ENCODE results near the gene ZNF804A. TPM values are rescaled to one million over a fixed set of nuclear protein-coding genes. Genes with fewer than 3 reads are reported as not detected.

The ZNF804A gene
- total and polyA plus RNA-seq, 2 donors: 0.05 to 0.09 TPM

DNA sequence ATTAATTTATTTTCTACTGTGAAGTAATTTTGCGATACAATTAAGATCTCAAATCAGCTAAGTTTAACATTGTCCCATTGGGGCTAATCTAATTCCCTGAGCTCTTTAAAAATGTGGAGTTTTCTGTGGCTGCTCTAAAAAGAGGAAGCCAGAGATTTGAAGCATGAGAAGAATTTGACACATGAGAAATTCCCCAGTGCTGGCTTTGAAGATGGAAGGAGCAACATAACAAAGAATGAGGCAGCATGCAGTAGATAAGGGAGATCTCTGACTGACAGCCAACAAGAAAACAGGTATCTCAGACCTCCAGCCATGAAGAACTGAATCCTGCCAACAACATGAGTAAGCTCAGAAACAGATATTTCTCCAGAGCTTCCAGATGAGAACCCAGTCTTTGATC lies 308.4 kb downstream of the ZNF804A start:
- Histone ChIP-seq H3K9me3 (ENCODE audit: control insufficient read depth in 2 of 2, insufficient read depth in 1 of 2, low read length in 1 of 2) (no peaks in the 10 kb centered on the region), H3K27me3 (ENCODE audit: control insufficient read depth in 2 of 2, insufficient read depth in 1 of 2, low read length in 1 of 2) (no peaks in the 10 kb centered on the region), H3K36me3 (ENCODE audit: control insufficient read depth in 2 of 2, insufficient read depth in 2 of 2, low read length in 1 of 2) (no peaks in the 10 kb centered on the region), H3K4me1 (ENCODE audit: control insufficient read depth in 2 of 2, insufficient read depth in 2 of 2, low read length in 2 of 2) (no peaks in the 10 kb centered on the region), H3K27ac (ENCODE audit: low read depth in 1 of 2, low read length in 1 of 2) (no peak overlapping the region), H3K4me3 (ENCODE audit: low read length in 2 of 2) (no peak overlapping the region)
- WGBS: 98% methylated on average over 1 of the region's 1 CpG
- DNase-seq (ENCODE audit: low read depth in 6 of 9, low spot score in 9 of 9): no peak

DNA sequence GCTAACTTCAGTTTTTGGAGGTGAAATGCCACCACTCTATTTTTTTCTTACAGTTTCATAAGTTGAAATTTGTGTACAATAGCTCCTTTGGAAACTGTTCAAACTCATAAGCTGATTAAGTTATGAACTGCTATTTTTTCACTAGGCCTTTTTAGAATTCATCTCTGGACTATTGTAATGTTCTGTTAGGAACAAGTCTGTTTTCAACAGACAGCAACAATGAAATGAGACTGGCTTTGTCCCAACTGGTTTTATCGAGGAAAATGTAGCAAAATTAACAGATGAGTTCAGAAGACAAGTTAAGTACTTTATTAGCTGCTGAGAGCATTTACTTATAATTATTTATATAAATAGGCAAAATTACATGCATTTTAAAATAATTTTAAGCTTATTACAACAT lies 310.6 kb downstream of the ZNF804A start:
- 88% methylated on average over 1 of the region's 1 CpG for WGBS
- H3K27me3 ChIP-seq (ENCODE audit: control insufficient read depth in 2 of 2, insufficient read depth in 1 of 2, low read length in 1 of 2): no peaks in the 10 kb centered on the region
- no peaks in the 10 kb centered on the region for H3K4me1 ChIP-seq (ENCODE audit: control insufficient read depth in 2 of 2, insufficient read depth in 2 of 2, low read length in 2 of 2)
- no peak overlapping the region for H3K4me3 ChIP-seq (ENCODE audit: low read length in 2 of 2)
- no peak for DNase-seq (ENCODE audit: low read depth in 6 of 9, low spot score in 9 of 9)
- H3K9me3 ChIP-seq (ENCODE audit: control insufficient read depth in 2 of 2, insufficient read depth in 1 of 2, low read length in 1 of 2): peaks cover 0 to 2% of the 10 kb centered on the region in 2 donors
- no peak overlapping the region for H3K27ac ChIP-seq (ENCODE audit: low read depth in 1 of 2, low read length in 1 of 2)
- H3K36me3 ChIP-seq (ENCODE audit: control insufficient read depth in 2 of 2, insufficient read depth in 2 of 2, low read length in 1 of 2): no peaks in the 10 kb centered on the region

DNA sequence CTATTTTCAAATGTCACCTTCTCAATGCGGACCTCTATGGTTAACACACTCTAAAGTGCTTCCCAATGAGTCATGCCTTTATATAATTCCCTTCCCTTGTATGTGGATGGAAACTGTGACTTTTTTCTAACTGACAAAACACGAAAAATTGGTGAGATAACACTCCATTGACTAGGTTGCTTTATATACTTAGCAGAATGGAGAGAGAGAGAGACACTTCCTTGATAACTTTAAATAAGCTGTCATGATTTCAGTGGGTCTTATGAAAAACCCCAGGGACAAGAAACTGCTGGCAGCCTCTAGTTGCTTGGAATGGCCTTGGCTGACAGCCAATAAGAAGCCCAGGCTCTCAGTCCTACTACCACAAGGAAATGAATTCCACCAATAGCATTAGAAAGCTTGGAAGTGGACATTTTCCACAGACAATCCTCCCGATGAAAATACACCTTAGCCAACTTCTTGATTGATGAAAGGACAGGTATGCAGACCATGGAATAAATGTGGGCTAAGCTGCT lies 322.2 kb downstream of the ZNF804A start:
- Histone ChIP-seq H3K4me1 (ENCODE audit: control insufficient read depth in 2 of 2, insufficient read depth in 2 of 2, low read length in 2 of 2) (no peaks in the 10 kb centered on the region), H3K27me3 (ENCODE audit: control insufficient read depth in 2 of 2, insufficient read depth in 1 of 2, low read length in 1 of 2) (no peaks in the 10 kb centered on the region), H3K4me3 (ENCODE audit: low read length in 2 of 2) (no peak overlapping the region), H3K9me3 (ENCODE audit: control insufficient read depth in 2 of 2, insufficient read depth in 1 of 2, low read length in 1 of 2) (peaks cover 0 to 2% of the 10 kb centered on the region in 2 donors), H3K36me3 (ENCODE audit: control insufficient read depth in 2 of 2, insufficient read depth in 2 of 2, low read length in 1 of 2) (no peaks in the 10 kb centered on the region), H3K27ac (ENCODE audit: low read depth in 1 of 2, low read length in 1 of 2) (no peak overlapping the region)
- DNase-seq (ENCODE audit: low read depth in 6 of 9, low spot score in 9 of 9): no peak
- 75% methylated on average over 3 of the region's 3 CpGs for WGBS

DNA sequence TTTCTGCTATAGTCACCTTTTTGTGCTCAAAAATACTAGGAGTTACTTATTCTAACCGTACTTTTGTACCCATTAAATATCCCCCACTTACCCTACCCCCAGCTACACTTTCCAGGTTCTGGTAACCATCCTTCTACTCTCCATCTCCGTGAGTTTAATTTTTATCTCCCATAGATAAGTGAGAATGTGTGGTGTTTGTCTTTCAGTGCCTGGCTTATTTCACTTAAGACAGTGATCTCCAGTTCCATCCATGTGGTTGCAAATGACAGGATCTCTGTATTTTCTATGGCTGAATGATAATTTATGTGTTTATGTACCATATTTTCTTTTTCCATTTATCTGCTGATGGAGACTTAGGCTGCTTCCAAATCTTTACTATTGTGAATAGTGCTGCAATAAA lies 323.3 kb downstream of the ZNF804A start:
- Histone ChIP-seq H3K4me1 (ENCODE audit: control insufficient read depth in 2 of 2, insufficient read depth in 2 of 2, low read length in 2 of 2) (no peaks in the 10 kb centered on the region), H3K4me3 (ENCODE audit: low read length in 2 of 2) (no peak overlapping the region), H3K27ac (ENCODE audit: low read depth in 1 of 2, low read length in 1 of 2) (no peak overlapping the region), H3K36me3 (ENCODE audit: control insufficient read depth in 2 of 2, insufficient read depth in 2 of 2, low read length in 1 of 2) (no peaks in the 10 kb centered on the region), H3K27me3 (ENCODE audit: control insufficient read depth in 2 of 2, insufficient read depth in 1 of 2, low read length in 1 of 2) (no peaks in the 10 kb centered on the region), H3K9me3 (ENCODE audit: control insufficient read depth in 2 of 2, insufficient read depth in 1 of 2, low read length in 1 of 2) (peaks cover 0 to 2% of the 10 kb centered on the region in 2 donors)
- DNase-seq (ENCODE audit: low read depth in 6 of 9, low spot score in 9 of 9): no peak
- 90% methylated on average over 2 of the region's 2 CpGs for WGBS

DNA sequence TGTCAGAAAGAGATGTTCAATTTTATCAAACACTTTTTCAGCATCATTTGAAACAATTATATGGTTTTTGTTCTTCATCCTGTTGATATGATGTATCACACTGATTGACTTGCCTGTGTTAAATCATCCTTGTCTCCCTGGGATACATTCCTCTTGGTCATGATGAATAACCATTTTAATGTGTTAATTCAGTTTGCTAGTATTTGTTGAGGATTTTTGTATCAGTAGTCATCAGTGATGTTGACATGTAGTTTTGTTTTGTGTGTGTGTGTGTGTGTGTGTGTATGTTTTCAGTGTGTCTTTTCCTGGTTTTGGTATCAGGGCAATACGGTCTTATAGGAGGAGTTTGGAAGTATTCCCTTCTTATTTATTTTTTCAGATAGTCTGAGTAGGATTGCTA lies 325.4 kb downstream of the ZNF804A start:
- Histone ChIP-seq H3K4me1 (ENCODE audit: control insufficient read depth in 2 of 2, insufficient read depth in 2 of 2, low read length in 2 of 2) (no peaks in the 10 kb centered on the region), H3K36me3 (ENCODE audit: control insufficient read depth in 2 of 2, insufficient read depth in 2 of 2, low read length in 1 of 2) (no peaks in the 10 kb centered on the region), H3K27ac (ENCODE audit: low read depth in 1 of 2, low read length in 1 of 2) (no peak overlapping the region), H3K27me3 (ENCODE audit: control insufficient read depth in 2 of 2, insufficient read depth in 1 of 2, low read length in 1 of 2) (no peaks in the 10 kb centered on the region), H3K4me3 (ENCODE audit: low read length in 2 of 2) (no peak overlapping the region), H3K9me3 (ENCODE audit: control insufficient read depth in 2 of 2, insufficient read depth in 1 of 2, low read length in 1 of 2) (peaks cover 0 to 18% of the 10 kb centered on the region in 2 donors)
- 93% methylated on average over 1 of the region's 1 CpG for WGBS
- DNase-seq (ENCODE audit: low read depth in 6 of 9, low spot score in 9 of 9): no peak

DNA sequence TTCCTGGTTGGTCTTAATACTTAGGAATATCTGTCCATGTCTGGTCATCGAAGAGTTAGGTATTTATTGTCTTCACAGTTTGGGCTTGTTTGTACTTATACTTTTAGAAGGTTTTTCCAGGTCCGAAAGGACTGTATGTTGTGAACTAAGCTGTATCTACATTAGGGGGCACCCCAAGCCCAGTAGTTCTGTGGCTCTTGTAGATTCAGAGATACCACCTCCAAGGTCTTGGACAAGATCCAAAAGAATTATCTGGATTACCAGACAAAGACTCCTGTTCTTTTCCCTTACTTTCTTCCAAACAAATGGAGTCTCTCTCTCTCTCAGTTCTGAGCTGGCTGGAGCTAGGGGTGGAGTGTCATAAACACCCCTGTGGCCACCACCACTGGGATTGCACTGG lies 328.7 kb downstream of the ZNF804A start:
- Histone ChIP-seq H3K4me3 (ENCODE audit: low read length in 2 of 2) (no peak overlapping the region), H3K4me1 (ENCODE audit: control insufficient read depth in 2 of 2, insufficient read depth in 2 of 2, low read length in 2 of 2) (no peaks in the 10 kb centered on the region), H3K27me3 (ENCODE audit: control insufficient read depth in 2 of 2, insufficient read depth in 1 of 2, low read length in 1 of 2) (no peaks in the 10 kb centered on the region), H3K27ac (ENCODE audit: low read depth in 1 of 2, low read length in 1 of 2) (no peak overlapping the region), H3K9me3 (ENCODE audit: control insufficient read depth in 2 of 2, insufficient read depth in 1 of 2, low read length in 1 of 2) (peaks cover 0 to 21% of the 10 kb centered on the region in 2 donors), H3K36me3 (ENCODE audit: control insufficient read depth in 2 of 2, insufficient read depth in 2 of 2, low read length in 1 of 2) (no peaks in the 10 kb centered on the region)
- DNase-seq (ENCODE audit: low read depth in 6 of 9, low spot score in 9 of 9): no peak
- WGBS: 86% methylated on average over 2 of the region's 2 CpGs

DNA sequence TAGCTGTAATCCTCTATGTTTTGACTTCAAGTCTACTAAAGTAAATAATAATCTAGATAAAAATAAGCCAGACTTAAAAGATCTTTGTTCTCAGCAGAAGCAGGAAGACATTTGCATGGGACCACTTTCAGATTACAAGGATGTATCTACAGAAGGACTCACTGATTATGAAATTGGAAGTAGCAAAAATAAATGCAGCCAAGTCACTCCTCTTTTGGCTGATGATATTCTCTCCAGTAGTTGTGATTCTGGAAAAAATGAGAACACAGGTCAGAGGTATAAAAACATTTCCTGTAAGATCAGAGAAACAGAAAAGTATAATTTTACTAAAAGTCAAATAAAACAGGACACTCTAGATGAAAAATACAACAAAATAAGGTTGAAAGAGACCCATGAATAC lies 338.4 kb downstream of the ZNF804A start:
- H3K27me3 ChIP-seq (ENCODE audit: control insufficient read depth in 2 of 2, insufficient read depth in 1 of 2, low read length in 1 of 2): no peaks in the 10 kb centered on the region
- H3K9me3 ChIP-seq (ENCODE audit: control insufficient read depth in 2 of 2, insufficient read depth in 1 of 2, low read length in 1 of 2): no peaks in the 10 kb centered on the region
- DNase-seq (ENCODE audit: low read depth in 6 of 9, low spot score in 9 of 9): no peak
- H3K27ac ChIP-seq (ENCODE audit: low read depth in 1 of 2, low read length in 1 of 2): no peak overlapping the region
- H3K4me3 ChIP-seq (ENCODE audit: low read length in 2 of 2): no peak overlapping the region
- no peaks in the 10 kb centered on the region for H3K4me1 ChIP-seq (ENCODE audit: control insufficient read depth in 2 of 2, insufficient read depth in 2 of 2, low read length in 2 of 2)
- no peaks in the 10 kb centered on the region for H3K36me3 ChIP-seq (ENCODE audit: control insufficient read depth in 2 of 2, insufficient read depth in 2 of 2, low read length in 1 of 2)

DNA sequence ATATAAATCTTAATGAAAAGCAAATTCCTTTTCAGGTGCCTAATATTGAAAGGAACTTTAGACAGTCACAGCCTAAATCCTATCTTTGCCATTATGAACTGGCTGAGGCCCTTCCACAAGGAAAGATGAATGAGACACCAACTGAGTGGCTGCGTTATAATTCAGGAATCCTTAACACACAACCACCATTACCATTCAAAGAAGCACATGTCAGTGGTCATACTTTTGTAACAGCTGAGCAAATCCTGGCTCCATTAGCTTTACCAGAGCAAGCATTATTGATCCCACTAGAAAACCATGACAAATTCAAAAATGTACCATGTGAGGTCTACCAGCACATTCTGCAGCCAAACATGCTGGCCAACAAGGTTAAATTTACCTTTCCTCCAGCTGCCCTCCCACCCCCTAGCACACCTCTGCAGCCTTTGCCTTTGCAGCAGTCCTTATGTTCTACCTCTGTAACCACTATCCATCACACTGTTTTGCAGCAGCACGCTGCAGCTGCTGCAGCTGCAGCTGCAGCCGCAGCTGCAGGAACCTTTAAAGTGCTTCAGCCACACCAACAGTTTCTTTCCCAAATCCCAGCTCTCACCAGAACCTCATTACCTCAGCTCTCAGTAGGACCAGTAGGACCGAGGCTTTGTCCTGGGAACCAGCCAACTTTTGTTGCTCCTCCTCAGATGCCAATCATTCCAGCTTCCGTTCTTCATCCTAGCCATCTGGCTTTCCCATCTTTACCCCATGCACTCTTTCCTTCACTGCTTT lies 340.1 kb downstream of the ZNF804A start:
- Histone ChIP-seq H3K4me3 (ENCODE audit: low read length in 2 of 2) (no peak overlapping the region), H3K27ac (ENCODE audit: low read depth in 1 of 2, low read length in 1 of 2) (no peak overlapping the region), H3K9me3 (ENCODE audit: control insufficient read depth in 2 of 2, insufficient read depth in 1 of 2, low read length in 1 of 2) (no peaks in the 10 kb centered on the region), H3K4me1 (ENCODE audit: control insufficient read depth in 2 of 2, insufficient read depth in 2 of 2, low read length in 2 of 2) (no peaks in the 10 kb centered on the region), H3K27me3 (ENCODE audit: control insufficient read depth in 2 of 2, insufficient read depth in 1 of 2, low read length in 1 of 2) (no peaks in the 10 kb centered on the region), H3K36me3 (ENCODE audit: control insufficient read depth in 2 of 2, insufficient read depth in 2 of 2, low read length in 1 of 2) (no peaks in the 10 kb centered on the region)
- DNase-seq (ENCODE audit: low read depth in 6 of 9, low spot score in 9 of 9): no peak
- WGBS: 96% methylated on average over 5 of the region's 5 CpGs

DNA sequence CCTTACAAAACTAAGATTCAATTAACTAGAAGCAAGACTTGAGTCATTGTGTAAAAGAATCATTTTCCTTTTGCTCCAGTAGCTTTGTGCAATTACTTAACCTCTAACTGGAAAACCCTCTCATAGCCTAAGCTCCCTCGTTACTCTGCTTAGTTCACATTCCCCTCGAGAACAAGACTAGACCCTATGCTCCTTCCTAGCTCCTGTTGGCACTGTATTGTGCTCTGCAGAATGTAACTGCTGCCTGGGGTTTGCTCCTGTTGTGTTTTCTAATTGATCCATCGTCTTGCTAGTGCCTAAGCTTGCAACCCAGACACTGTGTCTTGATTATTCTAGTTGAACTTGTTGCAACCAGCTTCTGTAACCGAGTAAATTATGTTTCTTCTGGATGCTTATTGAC lies 347.0 kb downstream of the ZNF804A start:
- DNase-seq (ENCODE audit: low read depth in 6 of 9, low spot score in 9 of 9): no peak
- Histone ChIP-seq H3K9me3 (ENCODE audit: control insufficient read depth in 2 of 2, insufficient read depth in 1 of 2, low read length in 1 of 2) (no peaks in the 10 kb centered on the region), H3K27me3 (ENCODE audit: control insufficient read depth in 2 of 2, insufficient read depth in 1 of 2, low read length in 1 of 2) (no peaks in the 10 kb centered on the region), H3K4me3 (ENCODE audit: low read length in 2 of 2) (no peak overlapping the region), H3K36me3 (ENCODE audit: control insufficient read depth in 2 of 2, insufficient read depth in 2 of 2, low read length in 1 of 2) (no peaks in the 10 kb centered on the region), H3K27ac (ENCODE audit: low read depth in 1 of 2, low read length in 1 of 2) (no peak overlapping the region), H3K4me1 (ENCODE audit: control insufficient read depth in 2 of 2, insufficient read depth in 2 of 2, low read length in 2 of 2) (no peaks in the 10 kb centered on the region)
- 74% methylated on average over 4 of the region's 4 CpGs for WGBS

Measured in thymus (tissue), 11 donors.